Right atrium auricular region (tissue), 2 donors: Measurements from ENCODE around the gene NF2. TPM values are rescaled to one million over a fixed set of nuclear protein-coding genes. Genes with fewer than 3 reads are reported as not detected.

ENCODE experiments used
- DNase-seq: peaks from one replicate; pipeline ENCODE4 v3.0.0-alpha.2; 2019; ENCODE audit warnings: low spot score
- H3K27ac ChIP-seq, 2 donors: fragments of 200-600 bp; sonication (generic); 1 replicate in 1 of 2; 2 replicates in 1 of 2; pipeline ENCODE4 v1.5.1; 2016 to 2019
- H3K27me3 ChIP-seq, 2 donors: fragments of 200-600 bp; sonication (generic); one replicate each; pipeline versions ENCODE4 v1.5.1 to v1.6.0; 2017 to 2019
- H3K36me3 ChIP-seq: fragments of 200-600 bp; sonication (generic); one replicate; pipeline ENCODE4 v1.5.1; 2016
- H3K4me1 ChIP-seq, 2 donors: fragments of 200-600 bp; sonication (generic); one replicate each; pipeline versions ENCODE4 v1.5.1 to v1.6.0; 2017 to 2019
- H3K4me3 ChIP-seq, 2 donors: fragments of 200-600 bp; sonication (generic); 1 replicate in 1 of 2; 2 replicates in 1 of 2; pipeline ENCODE4 v1.5.1; 2017 to 2019; ENCODE audit warnings: mild to moderate bottlenecking in 1 of 2, moderate library complexity in 1 of 2
- H3K9me3 ChIP-seq, 2 donors: fragments of 200-600 bp; sonication (generic); one replicate each; pipeline ENCODE4 v1.5.1; 2019
- CTCF ChIP-seq, 2 donors: fragments of 200-600 bp; sonication (generic); IDR thresholded peaks; one replicate each; pipeline ENCODE4 v1.5.1; 2019; ENCODE audit warnings: antibody characterized with exemption in 2 of 2
- total RNA-seq, 2 donors: library from RNA; depleted of rRNA; stranded (reverse); fragments of >200 nt; gene quantifications; one replicate each; pipeline ENCODE4 v1.1.0, GENCODE V29; 2016

The NF2 gene
- total RNA-seq, 2 donors from 2014 or later = 45.8 to 52.5 TPM

DNA sequence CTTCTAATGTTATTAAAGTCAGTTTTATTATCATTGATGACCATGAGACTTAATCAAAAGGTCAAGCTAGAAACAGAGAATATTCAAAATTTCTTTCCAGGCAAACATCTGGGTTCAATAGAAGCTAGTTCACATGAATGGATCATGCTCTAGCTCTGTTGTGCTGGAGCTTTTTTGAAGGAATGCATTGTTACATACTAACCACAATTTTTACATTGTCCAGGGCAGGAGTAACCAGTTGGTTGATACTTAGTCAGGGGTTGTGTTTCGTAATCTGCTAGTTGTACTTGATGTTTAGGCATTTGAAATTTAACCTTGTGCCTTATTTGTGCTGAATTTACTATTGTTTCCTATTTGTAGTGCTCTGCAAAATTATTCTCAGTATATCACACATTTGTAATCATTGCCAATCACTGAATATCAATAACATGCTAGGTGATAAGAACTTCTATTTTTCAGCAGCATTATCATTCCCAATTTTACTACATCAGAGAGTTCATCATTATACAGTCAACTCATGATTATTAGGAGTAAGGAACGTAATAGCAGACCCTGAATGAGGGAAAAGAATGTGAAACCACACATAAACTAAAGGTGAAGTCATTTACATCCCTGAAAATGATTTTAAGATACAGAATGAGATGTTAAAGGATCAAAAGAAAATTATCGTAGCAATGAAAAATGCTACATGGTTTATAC lies 23.2 kb downstream of the NF2 start:
- Histone ChIP-seq H3K9me3 (no peaks in the 10 kb centered on the region), H3K36me3 (no peaks in the 10 kb centered on the region), H3K27me3 (no peaks in the 10 kb centered on the region), H3K4me3 (no peak overlapping the region), H3K4me1 (peaks cover 0 to 52% of the 10 kb centered on the region in 2 donors), H3K27ac (no peak overlapping the region)
- no peak for TF ChIP-seq CTCF (IDR thresholded peaks at IDR 0.05)
- no peak for DNase-seq

DNA sequence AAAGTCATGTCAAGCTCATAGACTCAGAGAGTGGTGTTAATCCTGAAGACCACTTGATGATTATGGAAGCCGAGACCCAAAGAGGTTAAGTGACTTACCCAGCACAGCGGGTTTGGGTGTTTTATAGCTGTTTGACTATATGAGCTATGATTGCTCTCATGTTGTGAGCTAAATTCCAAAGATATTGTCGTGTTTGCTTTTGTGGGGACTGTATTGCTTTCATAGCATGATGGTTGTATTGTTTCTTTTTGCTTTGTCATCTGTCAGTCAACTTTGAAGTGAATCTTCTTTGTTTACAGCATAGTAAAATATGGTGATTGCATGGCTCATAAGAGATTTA lies 23.7 kb downstream of the NF2 start:
- no peak overlapping the region for H3K4me3 ChIP-seq
- no peak for DNase-seq

DNA sequence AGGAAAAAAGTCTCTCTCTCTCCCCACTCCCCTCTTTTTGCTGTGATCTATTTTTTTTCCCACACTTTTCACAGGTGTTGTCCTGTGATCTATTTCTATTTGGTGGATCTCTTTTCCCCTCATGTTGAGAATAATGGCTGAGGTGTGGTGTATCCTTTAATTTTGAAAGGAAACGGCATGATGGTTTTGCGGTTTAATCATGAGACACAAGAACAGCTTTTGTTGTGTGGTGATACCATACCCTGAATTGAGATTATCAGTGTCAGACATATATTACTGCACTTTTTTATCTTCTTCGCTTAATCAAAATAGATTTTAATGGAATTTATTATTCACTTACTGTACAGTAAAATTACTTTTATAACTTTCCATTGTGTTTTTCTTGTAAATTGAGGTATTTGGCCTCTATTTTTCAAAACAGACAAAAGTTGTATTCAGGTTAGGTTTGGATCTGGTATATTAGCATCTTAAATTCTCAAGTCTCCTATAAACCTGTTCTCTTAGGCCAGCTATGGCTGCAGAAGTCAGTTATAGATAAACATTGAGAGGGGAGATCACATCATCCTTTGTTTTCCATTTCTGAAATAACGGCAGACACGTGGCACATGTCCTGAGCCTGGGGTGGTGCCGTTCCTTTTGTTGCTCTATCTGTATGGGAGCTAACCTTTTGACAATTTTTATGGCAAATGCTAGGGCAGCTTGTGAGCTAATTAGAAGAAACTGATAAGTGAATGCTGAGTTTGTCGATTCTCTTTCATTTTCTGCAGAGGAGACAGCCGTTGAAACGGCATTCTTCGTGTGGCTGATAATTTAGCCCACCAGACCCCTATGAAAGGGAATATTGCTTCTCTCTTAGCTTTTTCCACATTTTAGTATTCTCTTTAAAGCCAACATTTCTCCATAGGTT lies 25.8 kb downstream of the NF2 start:
- Histone ChIP-seq H3K4me3 (no peak overlapping the region), H3K9me3 (no peaks in the 10 kb centered on the region), H3K4me1 (peaks cover 0 to 36% of the 10 kb centered on the region in 2 donors), H3K27me3 (no peaks in the 10 kb centered on the region), H3K27ac (no peak overlapping the region), H3K36me3 (no peaks in the 10 kb centered on the region)
- TF ChIP-seq CTCF (IDR thresholded peaks at IDR 0.05) = no peak
- DNase-seq = no peak

More for the DNA sequence above, 23.7 kb downstream of the NF2 start:
- H3K27ac ChIP-seq = no peak overlapping the region
- TF ChIP-seq CTCF (IDR thresholded peaks at IDR 0.05) = no peak
- H3K36me3 ChIP-seq = no peaks in the 10 kb centered on the region
- H3K4me1 ChIP-seq = peaks cover 0 to 48% of the 10 kb centered on the region in 2 donors
- H3K27me3 ChIP-seq = no peaks in the 10 kb centered on the region
- no peaks in the 10 kb centered on the region for H3K9me3 ChIP-seq

DNA sequence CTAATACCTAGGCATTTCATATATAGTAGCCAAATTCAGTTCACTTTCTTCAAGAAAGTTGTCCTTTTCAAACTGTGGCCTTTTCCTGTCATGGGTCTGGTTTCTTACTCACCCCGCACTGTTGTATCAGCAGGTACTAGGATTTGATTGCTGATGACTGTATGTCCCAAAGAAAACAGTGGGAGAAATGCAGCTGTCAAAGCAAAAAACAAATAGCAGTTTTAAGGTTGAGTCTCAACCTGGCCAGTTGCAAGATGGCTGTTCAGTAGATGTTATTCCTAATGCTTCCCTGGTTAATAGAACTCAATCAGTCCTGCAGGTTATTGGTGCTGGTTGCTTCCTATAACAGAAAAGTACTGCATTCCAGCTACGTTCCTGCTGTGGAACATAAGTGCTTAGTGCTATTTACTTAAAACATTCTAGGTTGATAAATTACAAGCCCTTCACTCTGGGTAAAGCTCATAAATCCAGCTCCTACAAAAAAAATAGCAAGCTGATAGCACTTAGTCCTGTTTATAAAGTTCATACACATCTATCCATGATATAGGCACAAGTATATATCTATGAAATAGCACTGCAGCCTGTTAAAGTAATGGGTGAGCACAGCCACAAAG lies 26.6 kb downstream of the NF2 start:
- H3K27me3 ChIP-seq = no peaks in the 10 kb centered on the region
- no peak for DNase-seq
- no peak overlapping the region for H3K4me3 ChIP-seq
- TF ChIP-seq CTCF (IDR thresholded peaks at IDR 0.05) = no peak
- no peak overlapping the region for H3K27ac ChIP-seq
- H3K9me3 ChIP-seq = no peaks in the 10 kb centered on the region
- H3K4me1 ChIP-seq = peaks cover 0 to 30% of the 10 kb centered on the region in 2 donors
- no peaks in the 10 kb centered on the region for H3K36me3 ChIP-seq

DNA sequence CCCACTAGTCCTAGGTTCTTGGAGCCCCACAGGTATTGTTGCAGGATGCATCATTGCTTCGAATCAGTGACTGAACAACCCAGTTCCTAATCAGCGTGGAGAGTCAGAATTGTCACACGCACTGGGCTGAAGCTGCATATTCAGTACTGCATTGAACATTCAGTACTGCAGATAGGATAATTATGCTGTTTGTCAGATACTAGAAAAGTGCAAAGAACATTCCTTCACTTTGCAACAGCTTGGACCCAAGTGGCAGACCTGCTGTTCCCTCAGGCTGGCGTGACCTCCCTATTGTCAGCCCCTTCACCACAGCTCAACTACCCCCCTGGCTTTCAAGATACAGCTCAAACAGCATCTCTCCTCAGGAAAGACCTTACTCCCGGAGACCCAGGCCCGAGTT lies 27.6 kb downstream of the NF2 start:
- Histone ChIP-seq H3K9me3 (no peaks in the 10 kb centered on the region), H3K4me3 (no peak overlapping the region), H3K27me3 (no peaks in the 10 kb centered on the region), H3K27ac (peak overlapping the region; percentile 16 to 67), H3K4me1 (peaks cover 0 to 21% of the 10 kb centered on the region in 2 donors), H3K36me3 (no peaks in the 10 kb centered on the region)
- DNase-seq = no peak
- TF ChIP-seq CTCF (IDR thresholded peaks at IDR 0.05) = no peak
